ENCODE data around the gene PRPH. TPM values are rescaled to one million over a fixed set of nuclear protein-coding genes. Genes with fewer than 3 reads are reported as not detected.

Gene PRPH
- total and polyA plus RNA-seq, 10 of the 15 experiments (the other 5 are each of a cell fraction or from before 2014, with no cell fraction given): 0.09 to 0.45 (median 0.19) TPM; not detected in 3

DNA sequence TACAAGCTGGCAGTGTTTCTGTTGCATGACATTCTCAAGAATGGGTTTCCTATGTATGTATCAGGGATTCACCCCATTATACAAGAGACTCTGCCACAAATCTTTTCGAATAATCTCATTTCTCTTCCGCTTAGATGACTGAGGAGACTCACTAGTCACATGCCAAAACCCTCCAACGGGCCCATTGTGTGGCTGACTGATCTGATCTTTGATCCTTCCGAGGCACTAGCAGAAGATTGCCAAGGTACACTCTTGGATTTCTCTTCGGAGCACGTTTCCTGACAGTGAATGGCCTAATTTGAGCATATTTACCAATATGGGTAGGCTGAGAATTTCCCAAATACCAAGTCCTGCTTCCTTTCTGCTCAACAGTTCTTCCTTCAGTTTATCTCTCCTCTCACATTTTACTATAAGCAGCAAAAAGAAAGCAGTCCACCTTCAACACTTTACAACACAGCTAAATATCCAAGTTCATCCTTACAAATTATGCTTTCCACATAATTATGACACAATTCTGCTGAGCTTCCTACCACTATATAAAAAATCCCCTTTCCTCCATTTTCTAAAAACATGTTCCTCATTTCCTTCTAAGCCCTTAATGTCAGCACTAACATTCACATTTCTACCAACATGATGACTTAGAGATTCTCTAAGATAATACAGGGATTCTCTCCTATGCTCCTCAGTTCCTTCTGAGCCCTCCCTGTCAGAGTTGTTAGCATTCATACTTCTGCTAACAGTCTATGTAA is 11.0 kb downstream of the PRPH start:
- H4K20me1 ChIP-seq (ENCODE audit: control insufficient read depth, insufficient read depth): no peaks in the 10 kb centered on the region
- no peaks in the 10 kb centered on the region for H3K36me3 ChIP-seq (ENCODE audit: control insufficient read depth in 2 of 2, insufficient read depth in 2 of 2, low read length in 1 of 2)
- ATAC-seq (no peak), DNase-seq (ENCODE audit: low read depth, low spot score) (no peak), FAIRE-seq (no peak)
- WGBS (ENCODE audit: insufficient coverage, insufficient replicate concordance, low lambda C conversion rate, missing lambda C conversion rate): 30% methylated on average over 6 of the region's 6 CpGs
- no peaks in the 10 kb centered on the region for H3K79me2 ChIP-seq (ENCODE audit: control insufficient read depth, insufficient read depth, low read length)
- TF ChIP-seq CREM (IDR thresholded peaks at IDR 0.05; ENCODE audit: low read depth) (no peak), GABPA (IDR thresholded peaks at IDR 0.05; ENCODE audit: low read depth) (no peak), CHD1 (IDR thresholded peaks at IDR 0.05; ENCODE audit: low read depth, low read length) (no peak), SIX5 (IDR thresholded peaks at IDR 0.05; ENCODE audit: low read depth, low read length, severe bottlenecking) (no peak), EZH2 (IDR thresholded peaks at IDR 0.05; ENCODE audit: borderline replicate concordance, control insufficient read depth, low read depth, low read length) (no peak)
- TF ChIP-seq, protein P1, sequence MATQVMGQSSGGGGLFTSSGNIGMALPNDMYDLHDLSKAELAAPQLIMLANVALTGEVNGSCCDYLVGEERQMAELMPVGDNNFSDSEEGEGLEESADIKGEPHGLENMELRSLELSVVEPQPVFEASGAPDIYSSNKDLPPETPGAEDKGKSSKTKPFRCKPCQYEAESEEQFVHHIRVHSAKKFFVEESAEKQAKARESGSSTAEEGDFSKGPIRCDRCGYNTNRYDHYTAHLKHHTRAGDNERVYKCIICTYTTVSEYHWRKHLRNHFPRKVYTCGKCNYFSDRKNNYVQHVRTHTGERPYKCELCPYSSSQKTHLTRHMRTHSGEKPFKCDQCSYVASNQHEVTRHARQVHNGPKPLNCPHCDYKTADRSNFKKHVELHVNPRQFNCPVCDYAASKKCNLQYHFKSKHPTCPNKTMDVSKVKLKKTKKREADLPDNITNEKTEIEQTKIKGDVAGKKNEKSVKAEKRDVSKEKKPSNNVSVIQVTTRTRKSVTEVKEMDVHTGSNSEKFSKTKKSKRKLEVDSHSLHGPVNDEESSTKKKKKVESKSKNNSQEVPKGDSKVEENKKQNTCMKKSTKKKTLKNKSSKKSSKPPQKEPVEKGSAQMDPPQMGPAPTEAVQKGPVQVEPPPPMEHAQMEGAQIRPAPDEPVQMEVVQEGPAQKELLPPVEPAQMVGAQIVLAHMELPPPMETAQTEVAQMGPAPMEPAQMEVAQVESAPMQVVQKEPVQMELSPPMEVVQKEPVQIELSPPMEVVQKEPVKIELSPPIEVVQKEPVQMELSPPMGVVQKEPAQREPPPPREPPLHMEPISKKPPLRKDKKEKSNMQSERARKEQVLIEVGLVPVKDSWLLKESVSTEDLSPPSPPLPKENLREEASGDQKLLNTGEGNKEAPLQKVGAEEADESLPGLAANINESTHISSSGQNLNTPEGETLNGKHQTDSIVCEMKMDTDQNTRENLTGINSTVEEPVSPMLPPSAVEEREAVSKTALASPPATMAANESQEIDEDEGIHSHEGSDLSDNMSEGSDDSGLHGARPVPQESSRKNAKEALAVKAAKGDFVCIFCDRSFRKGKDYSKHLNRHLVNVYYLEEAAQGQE (IDR thresholded peaks at IDR 0.05; ENCODE audit: low read depth, low read length): no peak
- TF ChIP-seq, protein P2, sequence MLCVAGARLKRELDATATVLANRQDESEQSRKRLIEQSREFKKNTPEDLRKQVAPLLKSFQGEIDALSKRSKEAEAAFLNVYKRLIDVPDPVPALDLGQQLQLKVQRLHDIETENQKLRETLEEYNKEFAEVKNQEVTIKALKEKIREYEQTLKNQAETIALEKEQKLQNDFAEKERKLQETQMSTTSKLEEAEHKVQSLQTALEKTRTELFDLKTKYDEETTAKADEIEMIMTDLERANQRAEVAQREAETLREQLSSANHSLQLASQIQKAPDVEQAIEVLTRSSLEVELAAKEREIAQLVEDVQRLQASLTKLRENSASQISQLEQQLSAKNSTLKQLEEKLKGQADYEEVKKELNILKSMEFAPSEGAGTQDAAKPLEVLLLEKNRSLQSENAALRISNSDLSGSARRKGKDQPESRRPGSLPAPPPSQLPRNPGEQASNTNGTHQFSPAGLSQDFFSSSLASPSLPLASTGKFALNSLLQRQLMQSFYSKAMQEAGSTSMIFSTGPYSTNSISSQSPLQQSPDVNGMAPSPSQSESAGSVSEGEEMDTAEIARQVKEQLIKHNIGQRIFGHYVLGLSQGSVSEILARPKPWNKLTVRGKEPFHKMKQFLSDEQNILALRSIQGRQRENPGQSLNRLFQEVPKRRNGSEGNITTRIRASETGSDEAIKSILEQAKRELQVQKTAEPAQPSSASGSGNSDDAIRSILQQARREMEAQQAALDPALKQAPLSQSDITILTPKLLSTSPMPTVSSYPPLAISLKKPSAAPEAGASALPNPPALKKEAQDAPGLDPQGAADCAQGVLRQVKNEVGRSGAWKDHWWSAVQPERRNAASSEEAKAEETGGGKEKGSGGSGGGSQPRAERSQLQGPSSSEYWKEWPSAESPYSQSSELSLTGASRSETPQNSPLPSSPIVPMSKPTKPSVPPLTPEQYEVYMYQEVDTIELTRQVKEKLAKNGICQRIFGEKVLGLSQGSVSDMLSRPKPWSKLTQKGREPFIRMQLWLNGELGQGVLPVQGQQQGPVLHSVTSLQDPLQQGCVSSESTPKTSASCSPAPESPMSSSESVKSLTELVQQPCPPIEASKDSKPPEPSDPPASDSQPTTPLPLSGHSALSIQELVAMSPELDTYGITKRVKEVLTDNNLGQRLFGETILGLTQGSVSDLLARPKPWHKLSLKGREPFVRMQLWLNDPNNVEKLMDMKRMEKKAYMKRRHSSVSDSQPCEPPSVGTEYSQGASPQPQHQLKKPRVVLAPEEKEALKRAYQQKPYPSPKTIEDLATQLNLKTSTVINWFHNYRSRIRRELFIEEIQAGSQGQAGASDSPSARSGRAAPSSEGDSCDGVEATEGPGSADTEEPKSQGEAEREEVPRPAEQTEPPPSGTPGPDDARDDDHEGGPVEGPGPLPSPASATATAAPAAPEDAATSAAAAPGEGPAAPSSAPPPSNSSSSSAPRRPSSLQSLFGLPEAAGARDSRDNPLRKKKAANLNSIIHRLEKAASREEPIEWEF (IDR thresholded peaks at IDR 0.05; ENCODE audit: insufficient replicate concordance, low read depth, low read length): no peak
- no peaks in the 10 kb centered on the region for H3K4me1 ChIP-seq (ENCODE audit: control insufficient read depth, insufficient read depth, low read length)
- no peak overlapping the region for H3K27ac ChIP-seq (ENCODE audit: control insufficient read depth, insufficient read depth)
- no TSS peak for BruUV-seq (replicated peaks)
- H3K4me2 ChIP-seq (ENCODE audit: control insufficient read depth, insufficient read depth): no peak overlapping the region
- no peaks in the 10 kb centered on the region for H3K27me3 ChIP-seq (replicated peaks in 1 of 2; ENCODE audit: control insufficient read depth in 2 of 2, insufficient read depth in 2 of 2, low read length in 1 of 2)
- SMC1A ChIA-PET (ENCODE audit: uncharacterized antibody, unreplicated experiment): interaction anchor here (0.6 kb wide), 1 partner anchor 34 kb away, joined by 3 read pairs; no protein-coding TSS in a partner anchor
- H3K9me3 ChIP-seq (replicated peaks; ENCODE audit: control insufficient read depth, insufficient read depth, low read length): no peaks in the 10 kb centered on the region
- H2AFZ ChIP-seq (ENCODE audit: control insufficient read depth, low read depth, low read length): no peak overlapping the region
- POLR2A ChIA-PET: no interaction called here
- CTCF ChIA-PET: interaction anchor here (1.0 to 3.3 kb wide), 2 partner anchors 17 to 52 kb away, joined by 5 to 10 read pairs; no protein-coding TSS in a partner anchor
- intact Hi-C loops (cut with micrococcal nuclease; ENCODE audit: unreplicated experiment) (no loop called here), in situ Hi-C loops (cut with MboI) (no loop called here)
- no peak overlapping the region for H3K4me3 ChIP-seq
- no peak overlapping the region for H3K9ac ChIP-seq (ENCODE audit: control insufficient read depth, insufficient read depth, low read length)
- RAD21 ChIA-PET (ENCODE audit: unreplicated experiment): no interaction called here
